GM19372 (cell line): ENCODE data around the gene NXF2.
"Not testable (repeated sequence)": the region's sequence is repeated elsewhere in the genome, so short reads cannot be mapped to it uniquely, and the experiment has no call there.

ENCODE experiments used
- ATAC-seq: cut with Tn5 transposase; IDR thresholded peaks from one replicate; pipeline ENCODE4 v1.9.1; 2021; ENCODE audit warnings: mild to moderate bottlenecking, low read depth, moderate library complexity; ENCODE audit not compliant: unreplicated experiment

The NXF2 gene

GRCh38 chrX:102246893-102247292 lies at the start of gene NXF2:
Gene NXF2, plus strand, starts transcription at chrX:102247167. Its CDS starts 59,912 bp downstream, at chrX:102307079.
- ATAC-seq, result not testable (repeated sequence)

- not testable (repeated sequence) for ATAC-seq
Observed at GRCh38 chrX:102207940-102208339, 39.0 kb upstream of the NXF2 start.

GRCh38 chrX:102214986-102215385 lies 32.0 kb upstream of the NXF2 start, which contains the start of gene TCP11X1:
Gene TCP11X1, plus strand, starts transcription at chrX:102215301.
- ATAC-seq, result not testable (repeated sequence)

GRCh38 chrX:102216497-102216896 lies 30.5 kb upstream of the NXF2 start:
- ATAC-seq, result not testable (repeated sequence)

GRCh38 chrX:102235678-102236077 lies 11.3 kb upstream of the NXF2 start:
- not testable (repeated sequence) for ATAC-seq

- ATAC-seq, result not testable (repeated sequence)
Observed at GRCh38 chrX:102240265-102240664, 6.7 kb upstream of the NXF2 start.

- not testable (repeated sequence) for ATAC-seq
Observed at GRCh38 chrX:102272231-102272630, 25.3 kb downstream of the NXF2 start.

GRCh38 chrX:102338162-102338561 lies 91.2 kb downstream of the NXF2 start:
- no peak for ATAC-seq

GRCh38 chrX:102339312-102340298 lies 92.6 kb downstream of the NXF2 start:
- no peak for ATAC-seq

GRCh38 chrX:102341867-102342266 lies 94.9 kb downstream of the NXF2 start:
- ATAC-seq, result no peak

- no peak for ATAC-seq
Observed at GRCh38 chrX:102345916-102346315, 98.9 kb downstream of the NXF2 start.
